NCI-H2196 (cell line): Measurements from ENCODE around the gene RCE1.
A peak's percentile ranks its signal among the peaks of the same experiment; 100 is the strongest.

Source experiments
- DNase-seq: peaks from one replicate; lab custom pipeline; 2025; ENCODE audit not compliant: unreplicated experiment; lab: John Stamatoyannopoulos, UW

RCE1 gene

GRCh38 chr11:66868082-66868725 is 25.0 kb downstream of the RCE1 start:
- no peak for DNase-seq

- peak; percentile 42 for DNase-seq
Measured at GRCh38 chr11:66868726-66869566, 25.7 kb downstream of the RCE1 start.

- no peak for DNase-seq
Measured at GRCh38 chr11:66869567-66869870, 26.3 kb downstream of the RCE1 start.

- DNase-seq = no peak
Measured at GRCh38 chr11:66870131-66870530, 26.9 kb downstream of the RCE1 start.

- no peak for DNase-seq
Measured at GRCh38 chr11:66870616-66871520, 27.6 kb downstream of the RCE1 start.

- DNase-seq = no peak
Measured at GRCh38 chr11:66871521-66871901, 28.3 kb downstream of the RCE1 start.

GRCh38 chr11:66874232-66874631 is 31.0 kb downstream of the RCE1 start:
- DNase-seq = no peak

GRCh38 chr11:66875378-66875777 is 32.1 kb downstream of the RCE1 start:
- DNase-seq = no peak

GRCh38 chr11:66877588-66878385 is 34.5 kb downstream of the RCE1 start:
- DNase-seq = no peak

GRCh38 chr11:66878474-66878873 is 35.2 kb downstream of the RCE1 start:
- DNase-seq = no peak

GRCh38 chr11:66879000-66879399 is 35.8 kb downstream of the RCE1 start:
- DNase-seq = no peak

GRCh38 chr11:66879583-66879982 is 36.3 kb downstream of the RCE1 start:
- no peak for DNase-seq

- DNase-seq = no peak
Measured at GRCh38 chr11:66879999-66880398, 36.8 kb downstream of the RCE1 start.

- DNase-seq = peak; percentile 76
Measured at GRCh38 chr11:66880496-66881450, 37.5 kb downstream of the RCE1 start.

- no peak for DNase-seq
Measured at GRCh38 chr11:66881451-66881835, 38.2 kb downstream of the RCE1 start.

GRCh38 chr11:66881927-66882452 is 38.7 kb downstream of the RCE1 start:
- DNase-seq = no peak

GRCh38 chr11:66882561-66883015 is 39.3 kb downstream of the RCE1 start:
- peak; percentile 73 for DNase-seq

GRCh38 chr11:66883016-66883965 is 40.0 kb downstream of the RCE1 start:
- DNase-seq = peak; percentile 82
